Breast epithelium (tissue), 4 donors: Measurements from ENCODE around the gene NKX2-3. TPM values are rescaled to one million over a fixed set of nuclear protein-coding genes. Genes with fewer than 3 reads are reported as not detected.

ENCODE experiments used
- DNase-seq, 2 donors: peaks; one replicate each; pipeline ENCODE4 v3.0.0-alpha.2; 2019; ENCODE audit warnings: low spot score in 2 of 2
- H3K27ac ChIP-seq, 2 donors: fragments of 200-600 bp; sonication (generic) in 1 of 2; one replicate each; pipeline ENCODE4 v1.5.1; 2016 to 2019; ENCODE audit warnings: mild to moderate bottlenecking in 1 of 2
- H3K27me3 ChIP-seq, 2 donors: fragments of 200-600 bp; sonication (generic) in 1 of 2; one replicate each; pipeline versions ENCODE4 v1.5.1 to v1.6.0; 2017 to 2019; ENCODE audit warnings: control low read depth in 1 of 2, mild to moderate bottlenecking in 1 of 2
- H3K36me3 ChIP-seq: fragments of 200-600 bp; one replicate; pipeline ENCODE4 v1.5.1; 2019
- H3K4me1 ChIP-seq, 2 donors: fragments of 200-600 bp; sonication (generic); one replicate each; pipeline ENCODE4 v1.5.1; 2016 to 2019; ENCODE audit warnings: control low read depth in 1 of 2
- H3K4me3 ChIP-seq, 3 donors: fragments of 200-600 bp; sonication (generic); 1 replicate in 2 of 3; 2 replicates in 1 of 3; pipeline ENCODE4 v1.5.1; 2016 to 2019; ENCODE audit warnings: mild to moderate bottlenecking in 3 of 3, moderate library complexity in 2 of 3
- H3K9me3 ChIP-seq, 2 donors: fragments of 200-600 bp; sonication (generic) in 1 of 2; one replicate each; pipeline ENCODE4 v1.5.1; 2016 to 2019; ENCODE audit warnings: control low read depth in 1 of 2
- POLR2A ChIP-seq: fragments of 450-650 bp; IDR thresholded peaks from one replicate; pipeline ENCODE4 v1.6.1; 2016; ENCODE audit warnings: antibody characterized with exemption, mild to moderate bottlenecking, moderate library complexity
- POLR2AphosphoS5 ChIP-seq, 3 donors: sonication (generic); formaldehyde crosslinking; IDR thresholded peaks; one replicate each; pipeline ENCODE4 v1.6.1; 2017; ENCODE audit warnings: antibody characterized with exemption in 3 of 3
- intact Hi-C: fragments of 100-400 bp; cut with DNase I; formaldehyde crosslinking; loops from one replicate; pipeline ENCODE4 v1.15.1; 2023; ENCODE audit warnings: low total_unique reads
- total RNA-seq, 3 donors: library from RNA; depleted of rRNA; stranded (reverse); fragments of >200 nt; gene quantifications; one replicate each; pipeline ENCODE4 v1.1.0, GENCODE V29; 2016
- TF ChIP-seq, protein P1 (sequence below), 3 donors: fragments of 450-650 bp; IDR thresholded peaks; one replicate each; pipeline ENCODE4 v1.5.1; 2016 to 2017; ENCODE audit warnings: antibody characterized with exemption in 3 of 3, mild to moderate bottlenecking in 3 of 3, moderate library complexity in 3 of 3

Gene NKX2-3
- total RNA-seq, 3 donors from 2014 or later, result 0.15 TPM; not detected in 2

DNA sequence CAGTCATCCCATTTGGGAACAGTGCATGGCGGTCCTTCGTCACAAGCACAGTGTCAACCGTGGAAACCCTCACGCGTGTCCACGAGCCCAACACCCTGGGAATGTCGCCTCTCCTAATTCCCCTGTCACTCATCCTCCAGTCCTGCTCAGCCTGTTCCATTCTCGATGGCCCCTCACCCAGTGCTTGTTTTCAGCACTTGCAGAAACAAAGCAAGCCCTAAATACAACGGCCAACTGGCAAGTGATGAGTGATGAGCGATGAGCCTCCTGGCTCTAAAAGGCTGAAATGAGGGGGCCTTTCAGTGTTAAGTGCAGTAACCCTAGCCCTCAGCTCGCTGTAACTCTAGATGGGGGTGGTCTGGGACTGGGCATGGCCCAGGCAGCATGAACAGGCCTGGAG lies 22.6 kb downstream of the NKX2-3 start:
- intact Hi-C loops, result no loop called here
- Histone ChIP-seq H3K36me3 (no peaks in the 10 kb centered on the region), H3K27me3 (peaks cover 0 to 50% of the 10 kb centered on the region in 2 donors), H3K27ac (no peak overlapping the region), H3K4me3 (no peak overlapping the region), H3K9me3 (no peaks in the 10 kb centered on the region), H3K4me1 (no peaks in the 10 kb centered on the region)
- TF ChIP-seq POLR2A (no peak), POLR2AphosphoS5 (IDR thresholded peaks at IDR 0.05) (no peak)
- TF ChIP-seq, protein P1, sequence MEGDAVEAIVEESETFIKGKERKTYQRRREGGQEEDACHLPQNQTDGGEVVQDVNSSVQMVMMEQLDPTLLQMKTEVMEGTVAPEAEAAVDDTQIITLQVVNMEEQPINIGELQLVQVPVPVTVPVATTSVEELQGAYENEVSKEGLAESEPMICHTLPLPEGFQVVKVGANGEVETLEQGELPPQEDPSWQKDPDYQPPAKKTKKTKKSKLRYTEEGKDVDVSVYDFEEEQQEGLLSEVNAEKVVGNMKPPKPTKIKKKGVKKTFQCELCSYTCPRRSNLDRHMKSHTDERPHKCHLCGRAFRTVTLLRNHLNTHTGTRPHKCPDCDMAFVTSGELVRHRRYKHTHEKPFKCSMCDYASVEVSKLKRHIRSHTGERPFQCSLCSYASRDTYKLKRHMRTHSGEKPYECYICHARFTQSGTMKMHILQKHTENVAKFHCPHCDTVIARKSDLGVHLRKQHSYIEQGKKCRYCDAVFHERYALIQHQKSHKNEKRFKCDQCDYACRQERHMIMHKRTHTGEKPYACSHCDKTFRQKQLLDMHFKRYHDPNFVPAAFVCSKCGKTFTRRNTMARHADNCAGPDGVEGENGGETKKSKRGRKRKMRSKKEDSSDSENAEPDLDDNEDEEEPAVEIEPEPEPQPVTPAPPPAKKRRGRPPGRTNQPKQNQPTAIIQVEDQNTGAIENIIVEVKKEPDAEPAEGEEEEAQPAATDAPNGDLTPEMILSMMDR (IDR thresholded peaks at IDR 0.05), result no peak
- no peak for DNase-seq

DNA sequence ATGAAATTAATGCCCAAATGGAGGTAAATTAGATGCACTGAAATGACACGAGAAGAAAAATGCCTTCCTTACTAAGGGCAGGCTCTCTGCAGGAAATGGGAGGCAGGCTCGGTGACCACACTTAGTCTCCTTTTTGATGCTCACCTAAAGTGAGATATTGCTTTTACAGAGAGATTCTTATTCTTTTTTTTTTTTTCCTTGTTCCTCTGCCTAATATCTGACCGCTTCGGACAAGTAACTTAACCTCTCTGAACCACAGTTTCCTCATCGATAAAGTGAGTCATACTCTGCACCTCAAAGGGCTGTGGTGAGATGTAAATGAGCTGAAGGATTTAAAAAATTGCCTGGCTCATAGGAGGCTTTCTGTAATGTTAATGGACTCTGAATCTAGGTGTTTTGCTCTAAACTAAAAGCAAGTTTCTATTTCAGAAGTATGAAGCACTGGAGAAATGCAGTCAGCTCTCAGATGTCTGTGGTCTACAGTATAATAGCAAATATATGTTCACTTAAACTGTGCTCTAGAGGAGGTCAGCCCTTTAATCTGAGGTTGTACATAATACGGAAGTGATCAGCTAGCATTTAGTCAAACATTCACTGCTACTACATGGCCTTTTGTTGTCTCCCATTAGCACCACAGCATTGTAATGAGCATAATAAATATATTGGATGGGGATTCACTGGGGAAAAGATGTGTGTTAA lies 23.2 kb downstream of the NKX2-3 start:
- no peaks in the 10 kb centered on the region for H3K4me1 ChIP-seq
- H3K9me3 ChIP-seq, result no peaks in the 10 kb centered on the region
- TF ChIP-seq POLR2AphosphoS5 (IDR thresholded peaks at IDR 0.05), result no peak
- TF ChIP-seq POLR2A, result no peak
- TF ChIP-seq, protein P1 (IDR thresholded peaks at IDR 0.05), result no peak
- peaks cover 0 to 50% of the 10 kb centered on the region in 2 donors for H3K27me3 ChIP-seq
- no peak for DNase-seq
- H3K27ac ChIP-seq, result no peak overlapping the region
- intact Hi-C loops, result no loop called here
- H3K36me3 ChIP-seq, result no peaks in the 10 kb centered on the region
- H3K4me3 ChIP-seq, result no peak overlapping the region

DNA sequence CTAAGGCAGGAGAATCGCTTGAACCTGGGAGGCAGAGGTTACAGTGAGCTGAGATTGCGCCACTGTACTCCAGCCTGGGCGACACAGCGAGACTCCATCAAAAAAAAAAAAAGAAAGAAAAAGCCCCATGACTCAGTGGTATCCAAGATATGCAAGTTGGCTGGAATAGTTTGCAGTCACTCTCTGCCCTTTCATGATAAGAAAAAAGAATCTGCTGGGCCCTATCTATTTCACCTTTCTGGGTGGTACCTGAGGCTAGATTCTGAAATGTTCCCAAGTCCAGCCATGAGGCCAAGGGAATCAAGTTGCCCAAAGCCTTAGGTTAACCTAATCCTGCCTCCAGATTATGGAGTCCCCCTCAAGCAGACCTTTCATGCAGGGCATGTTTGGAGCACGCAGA lies 24.3 kb downstream of the NKX2-3 start:
- H3K9me3 ChIP-seq, result no peaks in the 10 kb centered on the region
- no peak overlapping the region for H3K27ac ChIP-seq
- H3K36me3 ChIP-seq, result no peaks in the 10 kb centered on the region
- H3K4me3 ChIP-seq, result no peak overlapping the region
- TF ChIP-seq, protein P1 (IDR thresholded peaks at IDR 0.05), result no peak
- TF ChIP-seq POLR2A, result no peak
- TF ChIP-seq POLR2AphosphoS5 (IDR thresholded peaks at IDR 0.05), result no peak
- H3K4me1 ChIP-seq, result no peaks in the 10 kb centered on the region
- no peak for DNase-seq
- peaks cover 0 to 50% of the 10 kb centered on the region in 2 donors for H3K27me3 ChIP-seq
- intact Hi-C loops, result no loop called here

DNA sequence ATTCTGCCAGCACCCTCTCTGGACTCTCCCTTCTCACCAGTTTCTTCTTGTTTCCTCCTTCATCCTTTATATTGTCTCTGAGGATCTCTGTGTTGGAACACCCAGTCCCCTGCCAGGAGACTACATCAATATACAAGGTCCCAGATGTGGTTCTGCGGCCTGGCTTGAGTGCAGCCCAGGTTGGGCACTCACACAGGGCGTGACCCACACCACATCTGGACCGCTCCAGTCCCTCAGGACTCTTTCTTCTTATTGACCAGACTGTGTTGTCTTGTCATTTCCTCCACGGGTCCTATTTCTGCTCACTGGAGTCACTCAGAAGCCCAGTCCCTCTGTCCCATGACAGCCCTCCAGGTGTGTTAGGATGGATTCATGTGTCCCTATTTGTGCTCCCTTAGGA lies 26.0 kb downstream of the NKX2-3 start:
- Histone ChIP-seq H3K4me3 (no peak overlapping the region), H3K9me3 (no peaks in the 10 kb centered on the region), H3K27me3 (peaks cover 0 to 45% of the 10 kb centered on the region in 2 donors), H3K4me1 (no peaks in the 10 kb centered on the region), H3K27ac (no peak overlapping the region), H3K36me3 (no peaks in the 10 kb centered on the region)
- intact Hi-C loops, result no loop called here
- DNase-seq, result no peak
- TF ChIP-seq POLR2A (no peak), POLR2AphosphoS5 (IDR thresholded peaks at IDR 0.05) (no peak)
- TF ChIP-seq, protein P1 (IDR thresholded peaks at IDR 0.05), result no peak

DNA sequence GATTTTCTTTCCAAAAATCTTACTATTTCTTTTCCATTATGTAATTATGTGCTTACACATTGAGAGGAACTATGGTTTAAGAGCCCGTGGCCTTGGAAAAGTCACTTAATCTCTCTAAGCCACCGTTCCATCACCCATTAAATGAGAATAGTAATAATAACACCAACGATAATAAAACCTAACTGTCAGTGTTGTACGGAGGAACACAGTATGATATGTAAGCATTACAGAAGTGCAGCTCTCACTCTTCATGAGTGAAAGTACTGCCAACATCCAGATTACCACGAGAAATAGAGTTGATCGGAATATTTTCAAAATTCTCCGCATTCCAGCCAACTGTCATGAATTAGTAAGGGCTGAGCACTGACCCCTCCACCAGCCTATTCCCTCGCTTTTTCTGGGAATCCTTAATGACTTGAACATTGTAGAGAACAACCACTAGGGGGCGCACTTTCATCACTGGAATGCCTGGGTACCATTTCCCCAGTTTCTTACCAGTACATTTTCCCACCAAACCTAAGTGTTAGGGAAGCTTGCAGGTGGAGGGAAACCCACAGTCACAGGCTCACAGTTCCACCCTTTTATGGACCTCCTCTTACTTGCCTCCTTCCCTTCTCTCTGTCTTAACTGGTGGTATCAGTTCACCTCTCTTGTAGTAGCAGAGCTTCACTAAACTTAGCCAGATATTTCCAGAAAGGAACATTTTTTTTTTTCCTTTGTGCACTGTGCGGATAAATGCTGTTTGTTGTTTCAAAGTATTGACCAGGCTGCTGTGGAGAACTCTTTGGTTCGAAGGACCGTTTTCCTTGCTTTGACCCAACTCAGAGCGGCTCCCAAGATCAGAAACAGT lies 27.8 kb downstream of the NKX2-3 start:
- no peak for TF ChIP-seq POLR2AphosphoS5 (IDR thresholded peaks at IDR 0.05)
- TF ChIP-seq, protein P1 (IDR thresholded peaks at IDR 0.05), result peak in 1 of 3 donors; percentile 23
- intact Hi-C loops, result no loop called here
- H3K36me3 ChIP-seq, result no peaks in the 10 kb centered on the region
- H3K4me1 ChIP-seq, result no peaks in the 10 kb centered on the region
- no peaks in the 10 kb centered on the region for H3K9me3 ChIP-seq
- no peak for DNase-seq
- H3K4me3 ChIP-seq, result no peak overlapping the region
- H3K27ac ChIP-seq, result no peak overlapping the region
- H3K27me3 ChIP-seq, result peaks cover 0 to 27% of the 10 kb centered on the region in 2 donors
